ENCODE data around the gene FAM161B.
"Not testable (repeated sequence)": the region's sequence is repeated elsewhere in the genome, so short reads cannot be mapped to it uniquely, and the experiment has no call there.

Gene FAM161B

DNA sequence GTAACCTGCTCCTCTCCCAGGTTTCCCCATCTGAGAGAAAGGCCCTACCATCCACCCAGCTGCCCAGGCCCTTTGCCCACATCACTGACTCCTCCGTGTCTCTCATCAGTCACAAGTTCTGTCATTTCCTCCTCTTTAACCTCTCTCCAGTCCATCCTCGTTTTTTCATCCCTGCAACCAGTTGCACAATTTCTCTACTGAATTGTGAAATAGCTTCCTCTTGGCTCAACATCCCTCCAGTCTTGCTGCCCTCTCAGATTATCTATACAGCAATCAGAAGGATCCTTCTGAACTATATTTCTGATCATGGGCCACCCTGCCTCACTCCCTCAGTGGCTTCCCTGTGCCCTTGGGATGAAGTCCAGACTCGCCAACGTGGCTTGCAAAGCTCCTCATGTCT is 6.8 kb downstream of the FAM161B start:
- DNase-seq = peak; percentile 34

DNA sequence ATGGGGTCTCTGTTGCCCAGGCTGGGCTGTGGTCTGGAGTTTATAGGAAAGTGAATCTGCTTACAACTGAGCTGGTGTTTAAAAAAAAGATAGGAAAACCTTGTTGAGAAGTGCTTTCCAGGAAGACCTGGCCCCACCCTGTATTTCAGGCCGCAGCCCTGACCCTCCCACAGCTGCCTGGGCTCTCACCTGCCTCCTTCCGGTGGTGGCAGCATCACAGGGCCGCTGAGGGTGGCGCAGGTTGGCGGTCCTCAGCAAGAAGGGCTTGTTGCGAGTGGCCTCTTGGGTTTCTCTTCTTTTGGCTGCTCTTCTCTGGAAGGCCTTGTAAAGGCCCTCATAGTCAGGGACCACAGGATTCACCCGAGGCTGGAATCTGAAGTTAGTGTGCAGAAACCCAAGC is 7.7 kb downstream of the FAM161B start:
- DNase-seq = no peak

DNA sequence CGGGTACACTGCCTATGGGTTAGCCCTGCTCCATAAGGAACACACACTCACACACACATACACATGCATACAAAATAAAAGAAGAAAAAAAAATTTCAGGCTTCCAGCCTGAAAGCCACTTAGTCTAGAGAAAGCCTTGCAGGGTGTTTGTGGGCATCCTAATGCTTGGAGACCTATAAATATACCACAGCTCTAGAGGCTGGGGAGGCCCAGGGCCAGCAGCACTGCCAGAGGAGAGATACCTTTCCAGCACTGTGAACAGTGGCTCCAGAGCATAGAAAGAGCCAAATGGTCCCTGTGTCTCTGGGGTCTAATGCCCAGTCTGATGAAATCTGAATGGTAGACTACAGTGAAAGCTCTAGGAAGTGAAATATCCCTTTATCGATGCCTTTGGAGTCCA is 12.9 kb downstream of the FAM161B start:
- no peak for DNase-seq

DNA sequence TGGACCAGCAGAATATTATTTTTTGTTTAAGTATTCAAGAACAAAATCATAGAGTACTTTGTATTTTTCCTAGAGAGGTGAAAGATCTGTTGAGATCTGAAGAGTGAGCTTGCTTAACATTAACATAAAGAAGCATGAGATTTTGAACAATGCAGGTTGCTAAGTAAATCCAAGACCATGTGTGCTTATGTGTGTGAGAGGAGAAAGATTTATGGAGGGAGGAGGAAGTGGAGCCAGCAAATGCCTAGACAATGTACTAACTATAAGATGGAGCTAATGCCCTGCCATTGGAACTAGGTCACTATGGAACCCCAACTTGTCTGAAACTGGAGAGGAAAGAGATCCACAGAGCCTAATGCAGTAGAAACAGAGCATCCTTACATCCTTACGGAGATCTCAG is 13.3 kb downstream of the FAM161B start:
- DNase-seq = no peak

DNA sequence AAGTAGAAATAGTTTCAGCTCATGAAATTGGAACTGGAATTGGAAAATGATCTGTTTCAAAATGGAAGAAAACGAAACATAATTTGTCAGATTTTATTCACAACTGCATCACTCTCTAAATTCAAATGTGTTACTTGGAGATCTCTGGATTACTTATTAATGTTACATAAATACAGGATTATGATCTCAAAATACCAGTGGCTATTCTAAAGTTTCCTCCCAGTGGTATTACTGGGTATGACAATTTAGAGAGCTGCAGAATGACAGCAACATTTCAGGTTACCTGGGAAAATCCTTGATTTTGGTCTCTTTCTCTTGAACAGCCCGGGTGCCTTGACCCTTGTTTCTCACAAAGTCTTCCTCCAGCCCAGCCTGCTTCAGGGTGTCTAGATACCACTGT is 14.2 kb downstream of the FAM161B start:
- DNase-seq = no peak

DNA sequence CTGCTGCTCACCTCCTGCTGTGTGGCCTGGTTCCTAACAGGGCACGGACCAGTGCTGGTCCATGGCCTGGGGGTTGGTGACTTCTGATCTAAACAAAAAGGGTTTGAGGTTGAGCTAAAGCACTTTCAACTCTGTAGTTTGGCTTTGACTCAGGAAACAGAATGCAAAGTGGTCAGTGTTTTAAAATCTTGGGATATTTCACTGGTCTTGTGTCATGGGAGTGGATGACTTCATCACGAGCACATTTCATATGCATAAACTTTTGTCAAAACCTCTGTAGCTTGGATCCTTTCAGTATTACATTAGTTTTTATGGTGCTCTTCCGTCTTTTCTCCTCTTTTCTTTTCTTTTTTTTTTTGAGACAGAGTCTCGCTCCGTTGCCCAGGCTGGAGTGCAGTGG is 25.6 kb downstream of the FAM161B start:
- no peak for DNase-seq

DNA sequence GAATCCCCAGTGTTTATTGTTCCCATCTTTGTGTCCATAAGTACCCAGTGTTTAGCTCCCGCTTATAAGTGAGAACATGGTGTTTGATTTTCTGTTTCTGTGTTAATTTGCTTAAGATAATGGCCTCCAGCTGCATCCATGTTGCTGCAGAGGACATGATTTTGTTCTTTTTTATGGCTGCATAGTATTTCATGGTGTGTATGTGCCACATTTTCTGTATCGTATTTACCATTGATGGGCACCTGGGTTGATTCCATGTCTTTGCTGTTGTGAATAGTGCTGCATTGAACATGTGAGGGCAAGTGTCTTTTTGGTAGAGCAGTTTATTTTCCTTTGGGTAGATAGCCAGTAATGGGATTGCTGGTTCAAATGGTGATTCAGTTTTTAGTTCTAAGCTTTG is 30.4 kb downstream of the FAM161B start:
- DNase-seq = not testable (repeated sequence)

DNA sequence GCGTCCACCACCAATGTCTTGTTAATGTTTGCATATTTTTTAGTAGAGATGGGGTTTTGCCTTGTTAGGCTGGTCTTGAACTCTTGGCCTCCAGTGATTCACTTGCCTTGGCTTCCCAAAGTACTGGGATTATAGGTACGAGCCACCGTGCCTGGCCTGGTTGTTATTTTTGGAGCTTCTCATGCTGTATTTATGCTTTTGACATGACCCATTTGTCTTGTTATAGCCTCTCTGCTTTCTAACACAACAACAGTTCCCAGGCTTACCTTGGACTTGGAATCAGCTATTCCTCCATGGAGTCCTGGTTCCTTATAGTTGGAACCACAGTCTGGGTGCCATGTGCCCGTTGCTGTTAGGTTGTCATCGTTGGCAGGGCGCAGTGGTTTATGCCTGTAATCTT is 33.6 kb downstream of the FAM161B start:
- no peak for DNase-seq

DNA sequence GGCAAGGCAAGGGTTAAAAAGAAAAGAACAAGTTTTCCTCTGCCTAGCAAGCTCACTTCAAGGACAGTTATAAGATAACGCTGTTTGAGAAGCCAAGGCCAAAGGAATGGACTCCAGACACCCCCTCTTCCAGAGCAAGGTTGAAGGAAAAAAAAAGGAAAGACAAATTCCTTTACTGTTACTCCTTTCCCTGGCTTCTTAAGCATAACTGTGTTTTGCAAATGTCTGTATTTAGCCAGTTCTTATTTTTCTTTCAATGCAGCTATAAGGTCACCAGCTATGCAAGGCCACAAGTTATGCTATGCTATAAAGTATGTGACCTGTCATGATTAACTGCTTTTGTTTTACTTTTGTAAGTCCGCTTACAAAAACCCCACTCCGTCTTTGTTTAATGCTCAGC is 36.6 kb downstream of the FAM161B start:
- peak; percentile 6 for DNase-seq

DNA sequence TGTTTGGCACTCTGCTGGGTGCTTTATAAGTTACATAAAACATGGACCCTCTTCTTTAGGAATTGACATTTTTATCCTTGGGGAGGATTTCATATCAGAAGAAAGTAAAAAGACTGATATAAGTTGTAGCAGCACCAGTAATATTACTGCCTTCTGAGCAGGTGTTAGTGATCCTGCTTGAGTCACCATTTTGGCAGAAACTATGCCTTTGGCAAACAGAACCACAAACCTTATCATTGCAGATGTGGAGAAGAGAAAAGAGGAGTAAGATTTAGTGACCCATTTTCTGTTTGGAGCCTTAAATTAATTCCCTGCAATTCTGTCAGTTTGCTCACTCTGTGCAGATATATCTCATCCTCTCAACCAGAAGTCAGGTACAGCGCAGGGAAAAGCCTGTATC is 40.2 kb downstream of the FAM161B start:
- DNase-seq = no peak

DNA sequence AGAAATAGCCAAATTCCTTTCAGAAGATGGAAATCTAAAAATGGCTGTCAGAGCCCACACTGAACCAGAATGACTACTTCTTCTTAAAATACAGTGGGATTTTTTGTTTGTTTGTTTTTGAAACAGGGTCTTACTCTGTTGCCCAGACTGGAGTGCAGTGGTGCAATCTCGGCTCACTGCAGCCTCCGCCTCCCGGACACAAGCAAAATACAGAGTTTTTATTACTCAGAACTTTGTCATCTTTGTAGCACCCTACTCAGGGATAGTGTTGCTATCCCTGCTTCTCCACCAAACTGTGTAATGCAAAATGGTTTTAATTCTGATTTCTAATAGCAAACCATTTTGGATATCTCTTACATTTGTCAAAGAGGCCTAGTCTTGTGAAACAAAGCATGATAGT is 46.9 kb downstream of the FAM161B start:
- DNase-seq = no peak

DNA sequence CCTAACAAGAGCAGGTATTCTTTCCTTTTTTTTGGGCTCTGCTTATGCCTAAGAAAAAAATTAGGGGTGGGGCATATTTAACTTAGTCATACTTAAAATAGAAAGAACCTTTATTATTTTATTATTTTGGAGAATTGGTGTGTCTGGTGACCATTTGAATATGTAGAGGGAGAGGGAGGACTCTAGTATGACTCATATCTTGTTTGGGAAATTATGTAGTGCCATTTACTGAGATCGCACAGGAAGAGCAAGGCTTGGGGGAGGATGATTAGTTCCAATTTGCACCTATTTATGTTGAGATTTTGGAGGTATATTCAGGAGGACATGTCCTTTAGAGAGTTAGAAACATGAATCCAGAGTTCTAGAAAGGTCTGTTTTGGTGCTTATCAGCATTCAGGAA is 53.4 kb downstream of the FAM161B start:
- DNase-seq = no peak

DNA sequence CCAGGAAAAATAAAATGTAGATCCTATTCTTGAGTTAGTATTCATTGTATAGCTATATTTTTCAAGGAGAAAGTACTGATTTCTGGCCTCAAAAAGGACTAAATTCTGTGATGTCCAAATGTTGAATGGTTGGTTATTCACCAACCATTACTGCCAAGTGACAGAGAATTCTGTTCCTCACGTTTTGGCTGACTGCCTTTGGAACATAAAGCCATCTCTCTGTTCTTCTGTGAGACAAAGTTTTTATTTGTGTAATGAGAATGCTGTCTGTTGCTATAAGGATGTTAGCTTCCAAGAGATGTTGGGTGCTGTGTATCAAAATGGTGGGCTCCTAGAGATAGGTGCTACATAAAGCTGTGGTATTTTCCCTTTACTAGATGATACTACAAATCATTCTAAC is 54.0 kb downstream of the FAM161B start:
- DNase-seq = no peak

DNA sequence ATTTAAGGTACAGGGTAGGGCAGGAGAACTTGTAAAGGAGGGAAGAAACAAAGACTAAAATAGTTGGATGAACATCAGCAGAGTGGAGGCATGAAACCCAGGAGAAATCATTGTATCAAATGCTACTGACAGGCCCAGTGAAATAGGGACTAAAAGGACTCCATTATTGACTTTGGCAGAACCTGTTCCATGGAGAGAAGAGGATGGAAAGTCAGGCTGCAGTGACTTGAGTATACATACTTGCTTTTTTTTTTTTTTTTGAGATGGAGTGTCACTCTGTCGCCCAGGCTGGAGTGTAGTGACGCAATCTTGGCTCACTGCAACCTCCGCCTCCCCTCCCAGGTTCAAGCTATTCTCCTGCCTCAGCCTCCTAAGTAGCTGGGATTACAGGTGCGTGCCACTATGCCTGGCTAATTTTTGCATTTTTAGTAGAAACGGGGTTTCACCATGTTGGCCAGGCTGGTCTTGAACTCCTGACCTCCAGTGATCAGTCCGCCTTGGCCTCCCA is 55.7 kb downstream of the FAM161B start:
- not testable (repeated sequence) for DNase-seq

DNA sequence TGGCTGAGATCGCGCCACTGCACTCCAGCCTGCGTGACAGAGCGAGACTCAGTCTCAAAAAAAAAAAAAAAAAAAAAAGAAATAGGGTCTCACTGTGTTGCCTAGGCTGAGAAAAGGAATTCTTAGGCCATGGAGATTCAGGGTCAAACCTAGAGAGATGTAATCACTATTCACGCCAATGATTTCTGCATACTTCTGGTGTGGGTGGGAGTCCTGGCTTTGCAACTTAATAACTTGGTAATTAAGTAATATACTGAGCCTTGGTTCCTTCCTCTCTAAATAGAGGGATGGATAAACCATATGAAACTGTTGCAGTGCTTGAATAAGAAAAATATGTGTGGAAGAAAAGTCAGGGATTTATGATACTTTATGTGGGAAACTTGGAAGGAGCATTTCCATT is 60.5 kb downstream of the FAM161B start:
- DNase-seq = no peak

DNA sequence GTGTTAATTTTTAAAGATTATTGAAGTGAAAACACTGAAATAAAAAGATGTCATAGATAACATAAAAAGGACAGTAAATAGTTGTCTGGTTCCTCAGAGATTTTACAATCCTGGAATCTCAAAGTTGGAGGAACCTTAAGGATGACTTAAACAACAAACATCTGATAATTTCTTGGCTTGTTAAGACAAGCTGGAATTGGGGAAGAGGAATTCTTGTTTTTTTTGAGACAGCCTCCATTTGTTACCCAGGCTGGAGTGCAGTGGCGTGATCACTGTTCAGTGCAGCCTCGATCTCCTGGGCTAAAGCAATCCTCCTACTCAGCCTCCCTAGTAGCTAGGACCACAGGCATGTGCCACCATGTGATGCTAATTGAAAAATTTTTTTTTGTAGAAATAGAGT is 60.9 kb downstream of the FAM161B start:
- peak; percentile 44 for DNase-seq

DNA sequence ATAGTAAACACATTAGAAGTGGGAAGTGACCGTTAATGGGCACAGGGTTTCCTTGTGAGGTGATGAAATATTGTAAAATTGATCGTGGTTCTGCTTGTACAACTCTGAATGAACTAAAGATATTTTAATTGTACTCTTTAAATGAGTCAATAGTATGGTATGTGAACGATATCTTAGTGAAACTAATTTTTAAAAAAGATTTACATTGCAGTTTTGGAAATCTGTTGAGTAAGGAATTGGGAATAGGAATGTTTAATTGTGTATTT is 61.5 kb downstream of the FAM161B start:
- DNase-seq = peak; percentile 36

DNA sequence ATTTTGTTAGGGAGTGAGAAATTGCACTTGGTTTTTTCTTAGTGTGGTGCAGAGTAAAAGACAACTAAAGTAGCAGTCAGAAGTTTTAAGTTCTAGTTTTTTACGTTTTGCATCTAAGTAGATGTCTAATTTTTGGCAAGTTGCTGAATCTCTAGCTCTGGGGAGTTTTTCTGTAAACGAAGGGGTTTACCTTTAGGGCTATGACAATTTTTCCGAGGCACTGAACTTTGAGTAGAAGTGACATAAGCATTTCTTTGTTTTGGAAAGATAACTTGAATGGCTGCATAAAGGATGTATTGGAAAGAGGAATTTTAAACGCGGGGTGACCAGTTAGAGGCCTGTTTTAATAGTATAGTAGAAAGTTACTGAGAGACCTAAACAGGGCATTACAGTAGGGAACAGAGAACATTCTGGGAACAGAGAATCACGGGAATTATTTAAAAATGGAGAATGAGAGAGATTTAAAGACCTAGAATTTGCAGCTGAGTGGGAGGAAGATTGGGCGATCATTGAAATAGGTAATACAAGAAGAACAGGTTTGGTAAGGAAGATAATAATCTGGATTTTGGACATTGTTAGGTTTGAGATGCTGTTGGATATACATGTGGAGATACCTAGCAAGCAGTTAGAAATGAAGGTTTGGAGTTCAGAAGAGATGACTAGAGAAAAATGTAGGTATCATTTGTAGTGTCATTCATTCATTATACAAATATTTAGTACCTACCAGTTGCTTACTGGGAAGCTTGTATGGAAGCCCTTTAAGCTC is 62.0 kb downstream of the FAM161B start:
- no peak for DNase-seq

DNA sequence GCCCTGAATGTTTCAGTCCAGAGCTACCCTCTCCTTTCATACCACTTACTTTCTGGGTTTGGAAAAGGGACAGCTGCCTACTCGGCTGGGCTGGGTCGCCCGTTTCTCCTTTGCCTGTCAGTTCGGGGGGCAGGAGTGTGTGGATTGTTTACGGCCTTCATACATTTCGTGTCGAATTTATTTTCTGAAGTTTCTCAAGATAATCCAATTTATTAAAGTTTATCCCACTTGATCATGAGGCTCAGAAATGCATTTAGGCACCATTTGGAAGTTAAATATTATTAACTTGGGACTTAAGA is 62.6 kb downstream of the FAM161B start:
- no peak for DNase-seq

DNA sequence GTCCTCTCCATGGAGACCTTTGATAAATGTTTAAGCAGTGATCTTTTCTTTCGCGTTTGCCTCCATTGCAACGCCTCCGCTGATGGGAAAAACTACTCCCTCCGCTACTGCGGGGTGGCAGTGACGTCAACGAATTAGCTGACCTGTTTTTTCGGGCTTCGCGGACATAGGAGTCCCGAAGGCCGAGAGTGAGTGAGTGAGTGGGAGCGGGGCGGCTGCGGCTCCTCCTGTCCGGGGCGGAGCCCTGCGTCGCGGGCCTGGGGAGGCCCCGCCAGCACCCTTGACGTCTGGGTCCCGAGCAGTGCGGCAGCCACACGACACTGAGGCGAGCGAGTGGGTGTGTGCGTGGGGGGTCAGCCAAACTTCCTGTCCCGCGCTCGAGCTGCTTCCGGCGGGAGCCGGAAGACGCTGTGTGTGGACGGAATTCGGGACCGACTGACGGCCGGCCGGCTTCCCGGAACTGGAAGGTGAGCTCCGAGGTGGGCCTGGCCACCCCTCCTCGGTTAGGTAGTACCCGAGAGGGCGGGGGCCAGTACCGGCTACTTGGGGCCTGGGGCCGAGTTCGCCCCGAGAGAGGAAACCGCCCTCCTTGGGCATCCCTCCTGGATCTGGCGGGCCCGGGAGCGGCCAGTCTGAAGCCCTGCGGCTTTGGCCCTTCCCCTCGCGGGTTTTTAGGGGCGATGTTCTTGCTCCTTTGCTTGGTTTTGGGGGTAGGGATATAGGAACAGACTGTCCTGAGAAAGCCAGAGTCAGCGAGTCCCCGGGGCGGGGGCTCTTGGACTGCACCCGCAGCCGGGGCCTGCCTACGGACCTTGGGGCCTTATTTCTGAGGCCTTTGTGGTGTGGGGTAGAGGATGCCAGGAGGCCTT is 63.2 kb downstream of the FAM161B start, which contains the start of gene ZNF410:
Gene ZNF410 (plus strand): TSS at position 411 of the 869 bp plus-strand sequence. CDS start 5,317 bp downstream, outside the sequence.
- DNase-seq = peak; percentile 98

DNA sequence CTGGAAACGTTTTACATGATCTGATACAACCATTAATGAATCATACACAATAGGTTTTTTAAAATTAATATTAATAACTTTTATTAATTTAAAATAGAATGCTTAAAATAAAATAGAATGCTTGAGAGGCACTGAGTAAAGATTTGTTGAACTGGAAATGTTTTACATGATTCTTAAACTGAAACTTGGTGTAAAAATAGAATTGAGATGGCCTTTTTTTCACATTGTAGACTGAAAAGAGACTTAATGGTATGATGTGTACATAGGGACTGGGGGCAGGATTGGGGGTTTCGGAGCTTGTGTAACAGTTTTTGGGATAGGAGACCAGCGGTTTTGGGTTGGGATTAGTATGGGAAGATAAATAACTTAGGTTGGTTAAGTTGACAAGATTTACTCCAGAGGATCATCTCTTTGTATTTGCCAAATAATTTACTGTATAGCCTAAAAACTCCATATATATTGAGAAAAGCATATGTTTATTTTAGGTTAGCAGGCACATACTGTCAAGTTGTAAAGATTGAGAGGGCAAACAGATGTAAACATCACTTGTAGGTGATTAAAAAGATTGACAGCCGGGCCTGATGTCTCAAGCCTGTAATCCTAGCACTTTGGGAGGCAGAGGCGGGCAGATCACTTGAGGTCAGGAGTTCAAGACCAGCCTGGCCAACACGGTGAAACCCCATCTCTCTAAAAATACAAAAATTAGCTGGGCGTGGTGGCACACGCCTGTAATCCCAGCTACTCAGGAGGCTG is 65.3 kb downstream of the FAM161B start:
- DNase-seq = no peak
